Measurements from ENCODE around the gene NPR1.

- TF ChIP-seq CTCF (IDR thresholded peaks at IDR 0.05) (no peak), EZH2phosphoT487 (IDR thresholded peaks at IDR 0.05) (no peak), EZH2 (IDR thresholded peaks at IDR 0.05) (no peak)
Observed at GRCh38 chr1:153635872-153636271, 42.6 kb upstream of the NPR1 start.
